ENCODE results near the gene MARCHF10. TPM values are rescaled to one million over a fixed set of nuclear protein-coding genes. Genes with fewer than 3 reads are reported as not detected.
A peak's percentile ranks its signal among the peaks of the same experiment; 100 is the strongest.

MARCHF10 gene
- total RNA-seq, 1 donor from 2014 or later = not detected

DNA sequence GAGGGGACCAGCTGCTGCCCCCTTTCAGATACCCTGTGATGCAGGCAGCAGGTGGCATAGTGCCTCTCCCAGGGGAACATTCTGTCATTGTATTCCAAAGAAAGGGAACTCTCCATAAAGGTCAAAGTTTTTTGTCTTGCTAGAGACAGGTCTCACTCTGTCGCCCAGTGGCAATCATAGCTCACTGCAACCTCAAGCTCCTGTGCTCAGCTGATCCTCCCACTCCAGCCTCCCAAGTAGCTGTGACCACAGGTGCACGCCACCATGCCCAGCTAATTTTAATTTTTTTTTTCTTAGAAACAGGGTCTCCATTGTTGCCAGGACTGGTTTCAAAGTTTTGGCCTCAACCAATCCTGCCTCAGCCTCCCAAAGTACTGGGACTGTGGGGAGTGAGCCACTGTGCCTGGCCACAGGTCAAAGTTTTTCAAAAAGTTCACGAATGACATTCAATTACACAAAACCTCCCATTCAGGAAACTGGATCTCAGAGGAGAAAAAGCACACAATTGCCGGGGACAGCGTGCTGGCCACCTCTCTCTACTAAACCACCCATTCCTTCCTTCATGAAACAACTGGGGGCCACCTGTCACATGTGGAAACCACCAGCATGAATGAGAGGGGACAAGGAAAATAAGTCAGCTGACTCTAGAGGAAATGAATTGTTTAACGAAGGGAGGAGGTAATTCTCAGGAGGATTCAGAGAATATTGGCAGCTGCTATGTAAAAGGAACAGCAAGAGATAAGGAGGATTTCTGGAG is 80.0 kb downstream of the MARCHF10 start:
- H3K9me3 ChIP-seq (replicated peaks) = no peaks in the 10 kb centered on the region
- H3K36me3 ChIP-seq = no peaks in the 10 kb centered on the region
- TF ChIP-seq, protein P1, sequence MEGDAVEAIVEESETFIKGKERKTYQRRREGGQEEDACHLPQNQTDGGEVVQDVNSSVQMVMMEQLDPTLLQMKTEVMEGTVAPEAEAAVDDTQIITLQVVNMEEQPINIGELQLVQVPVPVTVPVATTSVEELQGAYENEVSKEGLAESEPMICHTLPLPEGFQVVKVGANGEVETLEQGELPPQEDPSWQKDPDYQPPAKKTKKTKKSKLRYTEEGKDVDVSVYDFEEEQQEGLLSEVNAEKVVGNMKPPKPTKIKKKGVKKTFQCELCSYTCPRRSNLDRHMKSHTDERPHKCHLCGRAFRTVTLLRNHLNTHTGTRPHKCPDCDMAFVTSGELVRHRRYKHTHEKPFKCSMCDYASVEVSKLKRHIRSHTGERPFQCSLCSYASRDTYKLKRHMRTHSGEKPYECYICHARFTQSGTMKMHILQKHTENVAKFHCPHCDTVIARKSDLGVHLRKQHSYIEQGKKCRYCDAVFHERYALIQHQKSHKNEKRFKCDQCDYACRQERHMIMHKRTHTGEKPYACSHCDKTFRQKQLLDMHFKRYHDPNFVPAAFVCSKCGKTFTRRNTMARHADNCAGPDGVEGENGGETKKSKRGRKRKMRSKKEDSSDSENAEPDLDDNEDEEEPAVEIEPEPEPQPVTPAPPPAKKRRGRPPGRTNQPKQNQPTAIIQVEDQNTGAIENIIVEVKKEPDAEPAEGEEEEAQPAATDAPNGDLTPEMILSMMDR (IDR thresholded peaks at IDR 0.05; ENCODE audit: borderline replicate concordance) = peak; percentile 47
- H3K4me1 ChIP-seq = peaks cover 14% of the 10 kb centered on the region
- H3K27ac ChIP-seq (replicated peaks) = no peak overlapping the region
- no peak for DNase-seq
- intact Hi-C loops (cut with micrococcal nuclease) = no loop called here
- H3K4me3 ChIP-seq = no peak overlapping the region
- H3K27me3 ChIP-seq (ENCODE audit: low read depth) = peaks cover 24% of the 10 kb centered on the region

DNA sequence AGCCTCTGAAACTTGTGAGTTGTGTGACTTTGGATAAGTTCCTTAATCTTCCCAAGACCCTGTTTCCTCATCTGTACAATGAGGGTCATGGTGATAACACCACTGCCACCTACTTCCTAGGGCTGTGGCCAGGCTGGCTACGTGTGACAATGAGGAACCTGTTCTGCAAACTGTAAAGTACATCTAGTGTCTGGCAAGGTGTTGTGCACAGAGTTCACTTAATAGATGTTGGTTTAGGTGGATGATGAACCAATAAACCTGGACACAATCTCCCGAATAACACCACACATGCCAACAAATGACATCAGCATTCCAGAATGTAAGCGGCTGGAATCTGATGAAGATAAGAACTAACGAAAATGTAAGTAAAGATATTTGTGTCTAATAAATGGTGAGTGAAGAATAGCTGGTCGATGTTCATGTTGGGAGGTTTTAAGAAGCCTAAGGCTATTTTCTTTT is 82.3 kb downstream of the MARCHF10 start:
- DNase-seq = no peak
- H3K27ac ChIP-seq (replicated peaks) = no peak overlapping the region
- H3K9me3 ChIP-seq (replicated peaks) = no peaks in the 10 kb centered on the region
- H3K4me3 ChIP-seq = no peak overlapping the region
- H3K36me3 ChIP-seq = no peaks in the 10 kb centered on the region
- peaks cover 14% of the 10 kb centered on the region for H3K4me1 ChIP-seq
- intact Hi-C loops (cut with micrococcal nuclease) = no loop called here
- TF ChIP-seq, protein P1 (IDR thresholded peaks at IDR 0.05; ENCODE audit: borderline replicate concordance) = no peak
- H3K27me3 ChIP-seq (ENCODE audit: low read depth) = peaks cover 28% of the 10 kb centered on the region

DNA sequence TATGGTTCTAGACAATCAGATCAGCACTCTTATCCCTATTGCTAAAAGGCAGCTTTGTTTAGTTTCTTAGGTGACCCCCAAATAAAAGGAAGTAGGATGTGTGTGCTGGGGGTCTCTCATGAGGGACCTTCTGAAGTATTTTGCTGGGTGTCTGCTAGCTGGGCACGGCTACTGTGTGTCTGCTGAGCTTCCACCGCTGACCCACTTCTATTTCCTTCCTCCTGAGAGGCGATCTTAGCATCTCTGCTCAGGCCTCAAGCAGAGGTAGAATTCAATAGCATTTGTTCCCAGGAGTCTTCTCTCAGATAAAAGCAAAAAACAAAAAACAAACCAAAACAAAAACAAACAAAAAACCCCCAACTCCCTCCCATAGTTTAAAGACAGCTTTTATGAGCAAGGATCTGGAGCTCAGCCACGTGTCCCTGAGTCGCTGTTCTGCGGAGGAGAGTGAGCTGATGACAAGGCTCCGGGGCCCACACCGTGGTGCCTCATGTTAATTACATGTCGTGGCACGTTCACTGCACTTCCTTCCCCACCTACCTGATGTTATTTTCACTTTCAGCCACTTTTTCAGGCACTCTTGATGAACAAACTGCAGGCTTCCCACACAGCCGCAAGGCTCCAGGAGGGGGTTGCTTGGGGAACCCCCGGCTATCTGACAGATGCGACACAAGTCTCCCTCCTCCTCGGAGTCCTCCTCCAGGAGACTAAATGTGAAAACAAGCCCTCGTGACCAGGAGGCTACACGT is 83.5 kb downstream of the MARCHF10 start:
- DNase-seq = no peak
- TF ChIP-seq, protein P1 (IDR thresholded peaks at IDR 0.05; ENCODE audit: borderline replicate concordance) = no peak
- H3K27me3 ChIP-seq (ENCODE audit: low read depth) = peaks cover 33% of the 10 kb centered on the region
- no peak overlapping the region for H3K4me3 ChIP-seq
- intact Hi-C loops (cut with micrococcal nuclease) = no loop called here
- H3K4me1 ChIP-seq = peaks cover 14% of the 10 kb centered on the region
- H3K9me3 ChIP-seq (replicated peaks) = no peaks in the 10 kb centered on the region
- H3K27ac ChIP-seq (replicated peaks) = no peak overlapping the region
- no peaks in the 10 kb centered on the region for H3K36me3 ChIP-seq

DNA sequence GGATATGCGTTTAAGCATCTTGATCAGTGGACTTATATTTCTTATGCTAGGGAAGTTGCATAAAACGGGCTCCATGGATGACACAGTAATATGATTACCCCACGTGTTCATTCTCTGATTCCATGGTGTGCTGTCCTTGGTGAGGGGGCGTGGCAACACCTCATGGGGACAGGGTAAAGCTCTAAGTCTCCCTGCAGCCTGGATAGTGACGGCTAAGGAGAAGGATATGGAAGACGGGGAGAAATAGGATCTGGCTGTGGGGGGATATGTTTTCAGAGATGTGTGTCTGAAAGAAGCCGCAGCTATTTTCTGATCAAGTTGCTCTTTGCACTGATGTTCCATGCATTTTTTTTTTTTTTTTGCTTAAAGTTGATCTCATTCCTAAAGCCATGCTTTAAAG is 84.3 kb downstream of the MARCHF10 start:
- H3K27me3 ChIP-seq (ENCODE audit: low read depth) = peaks cover 30% of the 10 kb centered on the region
- H3K27ac ChIP-seq (replicated peaks) = no peak overlapping the region
- H3K4me1 ChIP-seq = peaks cover 14% of the 10 kb centered on the region
- no peaks in the 10 kb centered on the region for H3K9me3 ChIP-seq (replicated peaks)
- TF ChIP-seq, protein P1 (IDR thresholded peaks at IDR 0.05; ENCODE audit: borderline replicate concordance) = no peak
- H3K4me3 ChIP-seq = no peak overlapping the region
- H3K36me3 ChIP-seq = no peaks in the 10 kb centered on the region
- intact Hi-C loops (cut with micrococcal nuclease) = no loop called here
- DNase-seq = no peak

DNA sequence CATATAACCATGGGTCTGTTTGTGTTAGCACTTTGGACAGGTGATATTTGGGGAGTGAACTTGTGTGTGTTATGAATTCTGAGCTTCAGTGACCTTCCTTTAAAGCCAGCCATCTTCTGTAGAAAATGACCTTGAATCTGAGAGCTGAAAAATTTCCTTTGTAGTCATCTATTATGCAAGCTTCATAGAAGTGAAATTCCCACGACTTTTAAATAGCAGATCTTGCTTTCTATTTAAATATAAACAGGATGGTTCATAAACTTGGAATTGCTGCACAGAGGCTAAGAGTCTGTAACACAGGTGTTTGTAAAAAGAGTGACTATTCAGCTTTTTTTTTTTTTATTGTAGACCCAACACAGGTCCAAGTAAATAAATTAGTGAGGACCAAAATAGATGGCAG is 85.5 kb downstream of the MARCHF10 start:
- intact Hi-C loops (cut with micrococcal nuclease) = no loop called here
- Histone ChIP-seq H3K4me3 (no peak overlapping the region), H3K4me1 (peaks cover 11% of the 10 kb centered on the region), H3K9me3 (replicated peaks) (no peaks in the 10 kb centered on the region), H3K36me3 (no peaks in the 10 kb centered on the region), H3K27ac (replicated peaks) (no peak overlapping the region), H3K27me3 (ENCODE audit: low read depth) (peaks cover 33% of the 10 kb centered on the region)
- no peak for DNase-seq
- TF ChIP-seq, protein P1 (IDR thresholded peaks at IDR 0.05; ENCODE audit: borderline replicate concordance) = no peak

Data from left ventricle myocardium inferior (tissue), 1 donor.